ENCODE data around the gene ASCC3. TPM values are rescaled to one million over a fixed set of nuclear protein-coding genes. Genes with fewer than 3 reads are reported as not detected.

The ASCC3 gene
- total RNA-seq, 1 donor from 2014 or later, result 75.3 TPM

DNA sequence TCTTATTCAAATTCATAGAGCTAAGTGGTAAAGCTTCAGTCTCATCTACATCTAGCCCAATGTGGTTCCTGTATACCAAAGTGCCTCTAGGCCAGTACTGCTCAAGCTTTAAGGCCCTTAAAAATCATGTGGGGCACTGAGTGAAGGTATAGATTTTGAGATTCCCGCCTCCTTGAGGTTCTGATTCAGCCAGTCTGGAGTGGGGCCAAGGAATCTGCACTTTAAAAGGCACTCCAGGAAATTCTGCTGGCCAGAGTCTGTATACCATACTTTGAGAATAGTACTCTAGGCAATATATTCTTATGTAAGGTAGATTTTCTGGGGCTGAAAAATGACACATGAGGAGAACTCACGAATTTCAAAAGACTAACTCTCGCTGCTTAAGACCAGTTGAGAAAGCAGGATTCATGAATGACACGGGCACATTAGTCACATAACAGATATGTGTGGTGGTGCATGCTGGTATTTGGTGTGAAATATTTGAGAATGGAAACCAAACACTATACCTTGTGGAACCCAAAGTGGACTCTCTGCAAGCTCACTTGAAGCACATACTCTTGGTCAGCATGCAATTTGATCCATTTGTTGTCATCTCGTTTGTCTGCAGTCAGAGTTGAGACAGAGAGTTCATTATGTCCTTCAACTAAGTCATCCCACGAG, 368.8 kb downstream of the ASCC3 start:
- Mint-ChIP-seq H3K9me3 (no peaks in the 10 kb centered on the region), H3K36me3 (peaks cover 15% of the 10 kb centered on the region), H3K27ac (no peak overlapping the region), H3K4me1 (peaks cover 3% of the 10 kb centered on the region), H3K27me3 (ENCODE audit: insufficient read depth, low read depth) (no peaks in the 10 kb centered on the region), H3K4me3 (no peak overlapping the region)
- no peaks in the 10 kb centered on the region for H3K9me3 ChIP-seq (ENCODE audit: low read depth)
- no peak for DNase-seq (ENCODE audit: low spot score)
- H3K27ac ChIP-seq, result no peak overlapping the region
- no peak overlapping the region for H3K9ac ChIP-seq
- no peak overlapping the region for H2AFZ ChIP-seq (replicated peaks)
- H3K4me2 ChIP-seq, result no peak overlapping the region
- H3F3A ChIP-seq (ENCODE audit: low read depth), result no peaks in the 10 kb centered on the region
- no peaks in the 10 kb centered on the region for H3K79me2 ChIP-seq (ENCODE audit: low read depth)
- no peaks in the 10 kb centered on the region for H3K4me1 ChIP-seq
- no peak overlapping the region for H3K4me3 ChIP-seq
- TF ChIP-seq EZH2 (IDR thresholded peaks at IDR 0.05), result no peak
- no peak for TF ChIP-seq EZH2phosphoT487 (IDR thresholded peaks at IDR 0.05)
- TF ChIP-seq, protein P1, sequence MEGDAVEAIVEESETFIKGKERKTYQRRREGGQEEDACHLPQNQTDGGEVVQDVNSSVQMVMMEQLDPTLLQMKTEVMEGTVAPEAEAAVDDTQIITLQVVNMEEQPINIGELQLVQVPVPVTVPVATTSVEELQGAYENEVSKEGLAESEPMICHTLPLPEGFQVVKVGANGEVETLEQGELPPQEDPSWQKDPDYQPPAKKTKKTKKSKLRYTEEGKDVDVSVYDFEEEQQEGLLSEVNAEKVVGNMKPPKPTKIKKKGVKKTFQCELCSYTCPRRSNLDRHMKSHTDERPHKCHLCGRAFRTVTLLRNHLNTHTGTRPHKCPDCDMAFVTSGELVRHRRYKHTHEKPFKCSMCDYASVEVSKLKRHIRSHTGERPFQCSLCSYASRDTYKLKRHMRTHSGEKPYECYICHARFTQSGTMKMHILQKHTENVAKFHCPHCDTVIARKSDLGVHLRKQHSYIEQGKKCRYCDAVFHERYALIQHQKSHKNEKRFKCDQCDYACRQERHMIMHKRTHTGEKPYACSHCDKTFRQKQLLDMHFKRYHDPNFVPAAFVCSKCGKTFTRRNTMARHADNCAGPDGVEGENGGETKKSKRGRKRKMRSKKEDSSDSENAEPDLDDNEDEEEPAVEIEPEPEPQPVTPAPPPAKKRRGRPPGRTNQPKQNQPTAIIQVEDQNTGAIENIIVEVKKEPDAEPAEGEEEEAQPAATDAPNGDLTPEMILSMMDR (IDR thresholded peaks at IDR 0.05), result no peak
- no peaks in the 10 kb centered on the region for H3K27me3 ChIP-seq
- H4K20me1 ChIP-seq (ENCODE audit: low read depth), result no peaks in the 10 kb centered on the region
- no peaks in the 10 kb centered on the region for H3K36me3 ChIP-seq

DNA sequence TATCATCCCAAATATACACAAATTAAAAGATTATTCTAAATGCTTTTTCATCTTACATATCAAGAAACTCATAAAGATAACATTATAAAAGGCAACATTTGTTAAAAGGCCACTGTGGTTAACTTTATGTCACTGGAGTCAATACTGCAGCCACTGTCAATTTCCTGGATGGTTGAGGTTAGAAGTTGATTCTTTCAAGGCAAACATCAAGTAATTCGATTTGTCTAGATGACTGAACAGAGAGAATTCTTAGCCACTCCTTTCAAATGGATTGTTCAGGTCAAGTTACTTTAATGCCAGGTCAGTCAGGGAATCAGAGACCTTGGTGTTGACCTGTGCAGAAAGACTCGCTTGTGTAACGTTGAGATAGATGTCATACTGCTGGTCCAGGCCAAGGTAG, 372.0 kb downstream of the ASCC3 start:
- Histone ChIP-seq H3K4me3 (no peak overlapping the region), H3K79me2 (ENCODE audit: low read depth) (no peaks in the 10 kb centered on the region), H3K27ac (no peak overlapping the region), H4K20me1 (ENCODE audit: low read depth) (no peaks in the 10 kb centered on the region), H3K36me3 (no peaks in the 10 kb centered on the region), H3F3A (ENCODE audit: low read depth) (no peaks in the 10 kb centered on the region), H3K4me1 (no peaks in the 10 kb centered on the region), H3K9me3 (ENCODE audit: low read depth) (no peaks in the 10 kb centered on the region), H3K27me3 (no peaks in the 10 kb centered on the region), H3K9ac (no peak overlapping the region), H3K4me2 (no peak overlapping the region), H2AFZ (replicated peaks) (no peak overlapping the region)
- Mint-ChIP-seq H3K27ac (no peak overlapping the region), H3K4me3 (no peak overlapping the region), H3K27me3 (ENCODE audit: insufficient read depth, low read depth) (no peaks in the 10 kb centered on the region), H3K9me3 (no peaks in the 10 kb centered on the region), H3K36me3 (peaks cover 12% of the 10 kb centered on the region), H3K4me1 (peaks cover 3% of the 10 kb centered on the region)
- DNase-seq (ENCODE audit: low spot score), result no peak
- TF ChIP-seq EZH2 (IDR thresholded peaks at IDR 0.05), result no peak
- TF ChIP-seq EZH2phosphoT487 (IDR thresholded peaks at IDR 0.05), result no peak
- TF ChIP-seq, protein P1 (IDR thresholded peaks at IDR 0.05), result no peak

DNA sequence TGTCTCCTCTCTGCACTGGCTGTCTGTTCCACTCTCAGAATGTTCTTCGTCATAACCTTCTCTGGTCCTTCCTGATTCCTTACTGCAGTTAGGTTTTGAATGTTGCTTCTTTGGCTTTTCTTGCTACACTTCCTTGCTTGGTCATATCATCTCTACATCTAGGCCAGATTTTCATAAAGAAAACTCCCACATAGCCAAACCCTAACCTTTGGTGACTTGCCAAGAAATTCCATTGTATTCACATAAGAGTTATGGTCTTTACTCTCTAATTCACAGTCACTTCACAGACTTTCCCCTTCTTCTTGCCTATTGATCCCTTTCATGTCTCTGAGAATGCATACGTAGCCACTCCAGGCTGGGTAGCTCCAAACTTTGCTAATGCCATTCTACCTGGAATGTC, 374.5 kb downstream of the ASCC3 start:
- Histone ChIP-seq H3K4me2 (no peak overlapping the region), H3K36me3 (no peaks in the 10 kb centered on the region), H3K4me3 (no peak overlapping the region), H3F3A (ENCODE audit: low read depth) (no peaks in the 10 kb centered on the region), H3K27me3 (no peaks in the 10 kb centered on the region), H3K9ac (no peak overlapping the region), H3K27ac (no peak overlapping the region), H3K79me2 (ENCODE audit: low read depth) (no peaks in the 10 kb centered on the region), H3K4me1 (no peaks in the 10 kb centered on the region), H3K9me3 (ENCODE audit: low read depth) (no peaks in the 10 kb centered on the region), H4K20me1 (ENCODE audit: low read depth) (no peaks in the 10 kb centered on the region), H2AFZ (replicated peaks) (no peak overlapping the region)
- H3K4me1 Mint-ChIP-seq, result peaks cover 3% of the 10 kb centered on the region
- DNase-seq (ENCODE audit: low spot score), result no peak
- no peaks in the 10 kb centered on the region for H3K9me3 Mint-ChIP-seq
- H3K27me3 Mint-ChIP-seq (ENCODE audit: insufficient read depth, low read depth), result no peaks in the 10 kb centered on the region
- TF ChIP-seq, protein P1 (IDR thresholded peaks at IDR 0.05), result no peak
- TF ChIP-seq EZH2 (IDR thresholded peaks at IDR 0.05) (no peak), EZH2phosphoT487 (IDR thresholded peaks at IDR 0.05) (no peak)
- peaks cover 10% of the 10 kb centered on the region for H3K36me3 Mint-ChIP-seq
- H3K4me3 Mint-ChIP-seq, result no peak overlapping the region
- no peak overlapping the region for H3K27ac Mint-ChIP-seq

All from neural progenitor cell (in vitro differentiated cells).